GM19238 (cell line): ENCODE results near the gene ST3GAL3.
"Not testable (repeated sequence)": the region's sequence is repeated elsewhere in the genome, so short reads cannot be mapped to it uniquely, and the experiment has no call there.

Experiments used
- DNase-seq: peaks from one replicate; pipeline ENCODE4 v3.0.0; 2011; ENCODE audit warnings: low spot score; ENCODE audit not compliant: insufficient read length

Gene ST3GAL3

GRCh38 chr1:43818691-43819090, 111.4 kb downstream of the ST3GAL3 start:
- no peak for DNase-seq

- DNase-seq, result no peak
Measured at GRCh38 chr1:43819357-43819756, 112.0 kb downstream of the ST3GAL3 start.

GRCh38 chr1:43821471-43821870, 114.1 kb downstream of the ST3GAL3 start:
- DNase-seq, result no peak

GRCh38 chr1:43822040-43822690, 114.8 kb downstream of the ST3GAL3 start:
- DNase-seq, result no peak

GRCh38 chr1:43824795-43825194, 117.5 kb downstream of the ST3GAL3 start:
- no peak for DNase-seq

- DNase-seq, result no peak
Measured at GRCh38 chr1:43828574-43828973, 121.2 kb downstream of the ST3GAL3 start.

- DNase-seq, result no peak
Measured at GRCh38 chr1:43830802-43831201, 123.5 kb downstream of the ST3GAL3 start.

- no peak for DNase-seq
Measured at GRCh38 chr1:43831851-43832250, 124.5 kb downstream of the ST3GAL3 start.

- DNase-seq, result no peak
Measured at GRCh38 chr1:43832255-43832654, 124.9 kb downstream of the ST3GAL3 start.

- no peak for DNase-seq
Measured at GRCh38 chr1:43832998-43833397, 125.7 kb downstream of the ST3GAL3 start.

- not testable (repeated sequence) for DNase-seq
Measured at GRCh38 chr1:43833902-43834279, 126.6 kb downstream of the ST3GAL3 start.

- no peak for DNase-seq
Measured at GRCh38 chr1:43834280-43835081, 127.1 kb downstream of the ST3GAL3 start.

GRCh38 chr1:43835082-43836021, 128.0 kb downstream of the ST3GAL3 start:
- no peak for DNase-seq

GRCh38 chr1:43836267-43836951, 129.1 kb downstream of the ST3GAL3 start:
- DNase-seq, result peak; percentile 44

- no peak for DNase-seq
Measured at GRCh38 chr1:43839056-43839455, 131.7 kb downstream of the ST3GAL3 start.

- DNase-seq, result no peak
Measured at GRCh38 chr1:43841321-43842174, 134.2 kb downstream of the ST3GAL3 start.

GRCh38 chr1:43842175-43842498, 134.8 kb downstream of the ST3GAL3 start:
- DNase-seq, result no peak

- no peak for DNase-seq
Measured at GRCh38 chr1:43843684-43844083, 136.3 kb downstream of the ST3GAL3 start.

- no peak for DNase-seq
Measured at GRCh38 chr1:43844114-43844513, 136.8 kb downstream of the ST3GAL3 start.

- no peak for DNase-seq
Measured at GRCh38 chr1:43847290-43847689, 140.0 kb downstream of the ST3GAL3 start.
